Right ventricle myocardium inferior (tissue), 1 donor: ENCODE results near the gene TMEM225. TPM values are rescaled to one million over a fixed set of nuclear protein-coding genes. Genes with fewer than 3 reads are reported as not detected.

Source experiments
- ATAC-seq: fragments of 200-7000 bp; cut with Tn5 transposase; one replicate; pipeline ENCODE4 v1.9.1; 2020; ENCODE audit warnings: mild to moderate bottlenecking, moderate library complexity
- DNase-seq: peaks from one replicate; pipeline ENCODE4 v3.0.0; 2021; ENCODE audit errors: missing footprints
- intact Hi-C: fragments of 100-400 bp; cut with DNase I; formaldehyde crosslinking; loops from one replicate; pipeline ENCODE4 v1.11.0; 2022
- total RNA-seq: library from RNA; stranded (reverse); fragmentation: NEBNext Ultra II Directional; extraction: Animal tissue kit (Norgen Biotek cat#: 25700); gene quantifications from one replicate; pipeline ENCODE4 v1.2.1, GENCODE V29; 2021
- donor health status: DM: no; HTN: yes; CAD: no; lungs with severe emphysema.

The TMEM225 gene
- total RNA-seq, 1 donor from 2014 or later = not detected

- no peak for DNase-seq
- ATAC-seq = no peak
- intact Hi-C loops = no loop called here
Observed at GRCh38 chr11:123833095-123833494, 52.4 kb downstream of the TMEM225 start.

Other genes with a start within 250 kb of the TMEM225 start
- gene SCN3B, start 231.0 kb downstream of the TMEM225 start, total RNA-seq = 1.2 TPM
- gene ZNF202, start 144.0 kb downstream of the TMEM225 start, total RNA-seq = 5.6 TPM
- gene OR6X1, start 131.2 kb downstream of the TMEM225 start, total RNA-seq = not detected
- not detected for gene OR6M1, start 79.3 kb downstream of the TMEM225 start, total RNA-seq
- not detected for gene OR8D4, start 16.5 kb upstream of the TMEM225 start, total RNA-seq
- not detected for gene OR4D5, start 53.9 kb upstream of the TMEM225 start, total RNA-seq
- gene OR6T1, start 58.2 kb upstream of the TMEM225 start, total RNA-seq = not detected
- not detected for gene OR10S1, start 92.1 kb upstream of the TMEM225 start, total RNA-seq
- not detected for gene OR10G6, start 109.5 kb upstream of the TMEM225 start, total RNA-seq
- not detected for gene OR10G4, start 127.3 kb upstream of the TMEM225 start, total RNA-seq
- not detected for gene OR10G9, start 137.3 kb upstream of the TMEM225 start, total RNA-seq
- not detected for gene OR10G8, start 141.1 kb upstream of the TMEM225 start, total RNA-seq
- not detected for gene OR10G7, start 155.7 kb upstream of the TMEM225 start, total RNA-seq
- 4.2 TPM for gene VWA5A, start 229.8 kb upstream of the TMEM225 start, total RNA-seq